ENCODE results near the gene DIO2. TPM values are rescaled to one million over a fixed set of nuclear protein-coding genes. Genes with fewer than 3 reads are reported as not detected.

DIO2 gene
- 14.7 and 44.0 TPM in 2 replicates for total RNA-seq

GRCh38 chr14:80211153-80212022 is at the start of gene DIO2:
DIO2 (minus strand) TSS chr14:80211504; CDS start chr14:80211472, 32 bp downstream.

